GM19395 (cell line): ENCODE measurements around the gene ZNF775.
A peak's percentile ranks its signal among the peaks of the same experiment; 100 is the strongest.

ENCODE experiments used
- ATAC-seq: cut with Tn5 transposase; IDR thresholded peaks from one replicate; pipeline ENCODE4 v1.9.1; 2021; ENCODE audit warnings: mild to moderate bottlenecking, moderate library complexity; ENCODE audit not compliant: unreplicated experiment

ZNF775 gene

GRCh38 chr7:150410131-150410530 is 31.0 kb downstream of the ZNF775 start:
- no peak for ATAC-seq

- no peak for ATAC-seq
Observed at GRCh38 chr7:150410680-150411346, 31.7 kb downstream of the ZNF775 start.

DNA sequence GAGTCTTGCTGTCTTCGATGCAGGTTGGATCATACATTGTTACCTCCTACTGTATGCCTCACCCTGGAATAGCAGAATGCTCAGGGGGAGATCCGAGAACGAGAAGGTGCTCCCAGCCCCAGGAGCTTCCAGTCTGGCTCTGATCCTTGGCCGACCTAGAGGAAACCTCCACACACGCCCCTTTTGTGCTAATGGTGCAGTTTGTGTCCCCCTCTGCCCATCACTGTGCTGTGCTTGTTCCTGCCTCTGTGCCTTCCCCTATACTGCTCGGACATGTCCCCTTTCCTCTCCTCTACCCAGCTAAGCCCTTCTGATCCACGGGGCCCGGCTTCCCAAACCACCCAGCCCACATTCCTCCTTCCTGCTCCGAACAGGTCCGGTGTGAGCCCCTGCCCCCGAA is 32.5 kb downstream of the ZNF775 start:
- ATAC-seq: no peak

DNA sequence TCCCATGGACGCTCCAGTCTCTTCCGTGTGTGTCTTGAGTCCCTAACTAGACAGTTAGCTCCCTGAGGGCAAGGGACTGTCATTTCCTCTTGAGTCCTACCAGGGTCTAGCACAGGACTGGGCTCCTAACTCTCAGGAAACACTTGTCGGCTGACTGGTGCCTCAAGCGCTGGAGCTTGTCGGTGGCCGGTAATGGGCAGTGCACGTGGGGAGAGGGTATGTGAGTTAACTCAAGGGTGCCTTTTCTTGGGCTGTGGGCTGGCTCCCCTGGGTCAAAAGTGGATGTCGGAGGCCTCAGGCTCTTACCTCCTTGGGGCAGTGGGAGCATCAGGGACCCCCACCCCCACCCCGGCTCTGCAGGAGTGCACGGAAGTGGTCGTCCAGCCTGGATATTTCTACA is 32.9 kb downstream of the ZNF775 start:
- no peak for ATAC-seq

GRCh38 chr7:150412518-150413488 is 33.7 kb downstream of the ZNF775 start:
- ATAC-seq: no peak

DNA sequence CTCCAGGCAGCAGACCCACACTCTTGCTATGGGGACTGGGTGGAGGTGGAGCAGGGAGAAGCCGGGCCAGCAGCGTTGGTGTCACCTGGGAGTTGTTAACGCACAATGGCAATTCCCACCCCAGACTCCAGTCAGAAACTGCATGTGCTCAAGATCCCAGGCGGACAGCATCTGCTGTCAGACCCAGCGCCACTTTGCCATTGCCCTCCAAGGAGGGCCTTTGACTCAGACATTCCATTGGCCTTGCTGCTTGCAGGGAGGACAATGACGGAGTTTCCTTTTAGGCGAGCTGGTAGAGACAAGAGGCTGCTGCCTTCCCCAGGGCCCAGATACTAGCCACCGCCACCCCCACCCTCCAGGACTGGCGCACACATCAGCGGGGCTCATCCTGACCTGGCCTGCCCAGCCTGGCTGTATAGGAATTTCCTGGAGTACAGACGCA is 34.5 kb downstream of the ZNF775 start:
- no peak for ATAC-seq

DNA sequence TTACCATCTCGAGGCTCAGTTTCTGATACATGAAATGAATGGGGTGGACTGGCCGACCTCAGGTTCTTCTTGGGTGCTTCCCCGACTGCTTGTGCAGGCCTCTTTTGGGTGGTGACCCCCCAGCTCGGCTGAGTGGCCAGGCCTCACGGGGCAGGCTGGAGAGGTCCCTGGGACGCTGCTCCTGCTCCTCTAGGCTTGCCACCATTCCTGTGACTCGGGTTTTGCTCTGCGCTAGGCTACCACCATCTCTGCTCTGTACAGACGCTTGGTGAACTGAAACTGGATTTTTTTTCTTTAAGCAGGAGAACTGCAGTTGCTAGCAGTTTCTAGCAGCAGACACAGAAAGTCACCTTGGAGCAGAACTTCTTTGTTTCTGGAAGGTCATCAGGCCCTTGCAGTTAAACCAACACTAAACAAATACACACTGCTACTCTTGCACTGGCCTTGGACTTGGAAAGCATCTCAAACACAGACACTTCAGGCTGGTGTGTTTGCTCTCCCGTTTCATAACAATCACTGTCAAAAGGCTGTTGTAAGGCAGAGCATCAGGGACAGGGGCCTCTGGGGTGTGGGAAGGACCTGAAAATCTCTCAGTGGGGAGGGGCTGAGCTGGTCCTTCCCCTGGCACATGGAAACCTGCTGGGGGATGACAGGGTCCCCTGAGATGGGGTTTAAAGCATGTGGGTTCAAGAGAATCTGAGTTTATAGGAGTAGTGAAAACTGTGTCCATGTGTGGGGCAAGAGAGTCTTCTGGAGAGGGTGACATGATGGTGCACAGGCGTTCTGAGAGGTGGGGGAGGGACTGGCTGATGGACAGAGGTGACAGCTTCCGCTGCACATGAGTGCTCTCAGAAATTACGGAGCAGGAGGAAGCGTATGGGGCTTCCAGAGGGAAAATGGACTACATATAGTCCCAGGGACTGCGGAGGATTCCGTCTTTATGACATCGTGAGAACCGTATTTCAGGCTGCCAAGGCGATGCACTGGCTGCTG is 36.3 kb downstream of the ZNF775 start:
- ATAC-seq: no peak

- no peak for ATAC-seq
Observed at GRCh38 chr7:150417239-150417638, 38.1 kb downstream of the ZNF775 start.

DNA sequence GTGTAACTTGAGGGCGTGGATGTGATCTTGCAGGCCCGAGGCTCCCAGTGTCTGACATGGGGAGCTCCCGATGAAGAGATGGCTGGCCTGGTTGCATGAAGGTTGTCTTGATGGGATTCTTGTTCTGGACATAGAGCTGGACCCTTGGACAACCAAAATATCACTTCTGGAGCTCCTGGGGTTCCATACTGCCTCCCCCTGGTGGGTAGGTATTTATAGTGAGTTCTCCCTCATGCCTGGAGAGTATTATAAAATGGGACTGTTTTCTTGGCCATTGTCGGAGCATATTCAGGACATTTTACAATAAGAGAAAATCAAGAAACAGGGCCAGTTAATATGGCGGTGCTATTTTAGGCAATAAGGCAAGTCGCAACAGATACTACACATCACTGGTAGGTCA is 38.7 kb downstream of the ZNF775 start:
- ATAC-seq: no peak

GRCh38 chr7:150420242-150420641 is 41.1 kb downstream of the ZNF775 start:
- ATAC-seq: no peak

- ATAC-seq: peak; percentile 99
Observed at GRCh38 chr7:150420987-150421674, 42.0 kb downstream of the ZNF775 start.

GRCh38 chr7:150421831-150422230 is 42.7 kb downstream of the ZNF775 start:
- ATAC-seq: no peak

GRCh38 chr7:150425670-150426069 is 46.5 kb downstream of the ZNF775 start:
- no peak for ATAC-seq

DNA sequence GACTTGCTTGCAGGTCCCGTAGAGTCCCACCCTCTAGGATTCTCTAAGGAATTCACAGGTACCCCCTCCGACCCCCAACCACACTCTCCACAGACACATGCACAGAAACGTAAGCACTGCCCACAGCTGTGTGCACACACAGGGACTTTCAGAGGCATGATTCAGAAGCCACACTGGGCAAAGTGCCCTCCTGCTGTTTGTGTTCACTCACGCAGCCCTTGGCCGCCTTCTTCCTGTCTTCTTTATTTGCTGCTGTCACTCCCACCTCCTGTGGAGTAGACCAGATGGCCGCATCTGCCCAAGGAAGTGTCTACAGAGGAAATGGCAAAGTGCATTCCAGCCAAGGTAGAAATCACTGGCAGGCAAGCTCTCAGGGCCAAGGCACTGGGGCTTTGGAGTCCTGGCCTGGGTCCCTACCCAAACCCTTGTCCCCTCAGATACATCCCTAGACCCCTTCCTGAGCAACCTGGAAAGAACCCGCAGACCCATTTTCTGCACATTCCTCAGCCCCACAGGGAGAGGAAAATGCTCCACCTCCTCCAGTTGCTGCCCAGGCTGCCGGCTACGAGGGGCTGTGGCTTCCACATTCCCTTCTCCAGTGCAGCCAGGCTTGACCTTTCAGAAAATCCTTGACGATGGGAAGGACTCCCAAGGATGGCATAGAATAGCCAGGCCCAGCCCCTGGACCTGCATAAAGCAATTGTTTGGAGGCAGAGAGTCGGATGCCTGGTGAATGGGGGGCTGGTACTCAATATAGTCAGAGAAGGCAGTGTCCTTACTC is 49.7 kb downstream of the ZNF775 start:
- ATAC-seq: no peak

DNA sequence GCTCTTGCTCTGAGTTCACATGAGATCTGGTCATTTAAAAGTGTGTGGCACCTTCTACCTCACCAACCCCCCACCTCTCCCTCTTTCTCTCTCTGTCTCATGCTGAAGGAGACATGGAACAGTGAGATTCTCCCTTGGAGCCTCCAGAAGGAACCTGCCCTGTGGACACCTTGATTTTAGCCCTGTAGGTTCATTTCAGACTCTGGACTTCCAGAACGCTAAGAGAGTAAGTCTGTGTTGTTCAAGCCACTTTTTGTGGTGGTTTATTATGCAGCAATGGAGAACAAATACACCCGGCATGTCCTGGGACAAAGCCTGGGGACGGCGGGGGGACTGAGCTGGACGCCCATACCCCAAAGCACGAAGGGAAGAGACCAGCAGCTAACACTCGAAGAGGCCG is 50.6 kb downstream of the ZNF775 start:
- no peak for ATAC-seq

DNA sequence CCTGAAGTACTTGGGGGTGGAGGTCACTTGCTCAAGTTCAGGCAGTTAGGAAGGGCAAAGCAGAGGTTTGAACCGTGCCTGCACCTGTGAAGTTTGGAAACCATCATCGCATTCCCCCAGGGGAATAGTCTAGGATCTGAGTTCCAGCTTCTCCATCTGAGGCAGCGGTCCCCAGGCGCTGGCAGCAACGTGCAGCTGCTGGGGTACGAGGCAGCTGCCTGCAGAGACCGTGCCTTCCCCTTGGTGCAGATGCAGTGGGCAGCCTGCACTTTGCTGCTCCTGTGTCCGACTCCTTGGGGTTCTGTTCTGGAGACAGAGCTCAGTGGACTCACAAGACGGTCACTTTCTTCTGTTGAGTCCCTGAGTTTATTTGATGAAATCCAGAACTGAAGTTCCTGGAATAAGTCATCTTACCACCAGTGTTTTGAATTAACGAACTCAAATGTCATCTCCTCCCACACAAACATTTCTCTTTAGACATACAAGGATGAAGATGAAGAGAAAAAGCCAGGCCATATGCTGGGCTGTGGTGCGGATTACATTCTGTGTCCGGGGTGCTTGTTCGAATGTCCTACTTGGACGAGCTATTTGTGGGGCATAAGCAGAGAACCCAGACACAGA is 51.4 kb downstream of the ZNF775 start:
- no peak for ATAC-seq

DNA sequence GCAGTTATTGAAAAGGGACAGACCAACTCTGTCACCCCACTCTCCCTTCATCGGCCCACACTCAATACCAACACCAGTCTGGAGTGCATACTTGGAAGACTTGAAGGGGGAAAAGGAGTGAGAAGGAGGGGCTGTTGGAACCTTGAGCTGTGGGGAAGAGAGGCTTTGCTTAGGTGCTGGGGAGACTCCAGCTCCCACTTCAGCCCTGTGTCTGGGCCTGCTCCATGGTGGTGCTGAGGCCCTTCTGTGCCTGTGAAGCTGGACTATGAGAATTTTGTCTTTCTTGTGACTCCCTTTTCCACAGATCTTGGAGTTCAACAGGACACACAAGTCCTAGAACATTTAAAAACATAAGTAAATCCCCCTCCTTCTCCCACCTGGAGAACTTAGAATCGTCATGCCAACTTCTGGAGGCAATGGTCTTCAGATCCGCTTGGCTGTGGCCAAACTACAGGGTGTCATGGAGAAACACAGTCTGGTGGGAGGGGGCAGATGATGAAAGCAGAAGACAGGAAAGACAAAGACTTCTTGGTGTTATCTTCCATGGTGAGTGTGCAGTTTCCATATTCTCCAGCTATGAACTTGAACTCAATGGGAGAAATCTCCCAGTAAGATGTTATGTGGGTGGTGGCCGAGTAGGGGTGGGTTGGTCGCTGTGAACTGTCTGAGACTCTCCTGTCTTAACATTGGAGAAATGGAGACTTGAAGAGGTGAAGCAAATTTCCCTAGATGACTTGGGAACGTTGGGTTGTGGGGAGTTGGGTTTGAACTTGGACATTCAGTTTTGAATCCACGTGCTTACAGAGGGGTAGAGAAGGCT is 52.9 kb downstream of the ZNF775 start:
- ATAC-seq: no peak
